HCT116 (cell line): ENCODE measurements around the gene REPS2. TPM values are rescaled to one million over a fixed set of nuclear protein-coding genes. Genes with fewer than 3 reads are reported as not detected.

ENCODE experiments used
- ATAC-seq: fragments of 200-7000 bp; cut with Tn5 transposase; 2 replicates; pipeline ENCODE4 v1.9.1; 2020; ENCODE audit warnings: mild to moderate bottlenecking, moderate library complexity
- BruUV-seq: library from RNA; stranded (reverse); fragments of 400-500 nt; replicated peaks from 2 replicates; lab custom pipeline; 2021; lab: Mats Ljungman, UMichigan
- CTCF ChIA-PET: fragments of 300-600 bp; sonication (Branson Sonifier 250); formaldehyde crosslinking; loops from one replicate; lab custom pipeline; 2021; ENCODE audit warnings: antibody characterized with exemption; lab: Charles Lee
- POLR2A ChIA-PET: fragments of 300-600, 350-600 bp; sonication (Branson Sonifier 250); formaldehyde crosslinking; loops from one replicate; lab custom pipeline; 2021; ENCODE audit warnings: antibody characterized with exemption; lab: Charles Lee
- RAD21 ChIA-PET, 2 experiments: fragments of 300-600 bp; sonication (Branson Sonifier 250); formaldehyde crosslinking; loops; one replicate each; lab custom pipeline; 2023; ENCODE audit warnings: low total read pairs in 2 of 2; ENCODE audit not compliant: uncharacterized antibody in 2 of 2, unreplicated experiment in 2 of 2, low non-redundant PET in 1 of 2; lab: Charles Lee
- DNase-seq: peaks from one replicate; pipeline ENCODE4 v3.0.0-alpha.2; 2010; ENCODE audit warnings: low read depth, low spot score
- H2AFZ ChIP-seq: fragments of 200-600 bp; shearing (Covaris generic), sonication (generic); 2 replicates; pipeline ENCODE4 v1.6.1; 2017; ENCODE audit warnings: low read depth, mixed run types, mixed read lengths, antibody characterized with exemption, low read length; ENCODE audit not compliant: poor library complexity, severe bottlenecking
- H3K27ac ChIP-seq: 2 replicates; pipeline ENCODE4 v1.5.1; 2012; ENCODE audit warnings: low read depth, low read length
- H3K27me3 ChIP-seq: fragments of 200-600 bp; sonication (generic); 2 replicates; pipeline ENCODE4 v1.6.1; 2016; ENCODE audit warnings: mixed run types, low read length, mixed read lengths; ENCODE audit not compliant: insufficient read depth
- H3K36me3 ChIP-seq, 2 experiments: fragments of 200-500 bp in 1 of 2; fragments of 200-600 bp in 1 of 2; sonication (Bioruptor generic) in 1 of 2; sonication (generic) in 1 of 2; 2 replicates each; pipeline versions ENCODE4 v1.5.1 to v1.6.1; 2014 to 2016; ENCODE audit warnings: low read length in 2 of 2, inconsistent platforms in 1 of 2, mixed read lengths in 1 of 2, mixed run types in 1 of 2; ENCODE audit not compliant: insufficient read depth in 2 of 2, control insufficient read depth in 1 of 2
- H3K4me1 ChIP-seq, 2 experiments: fragments of 200-600 bp in 1 of 2; sonication (generic) in 1 of 2; 2 replicates each; pipeline versions ENCODE4 v1.5.1 to v1.6.1; 2012 to 2017; ENCODE audit warnings: low read length in 2 of 2, inconsistent platforms in 1 of 2, mild to moderate bottlenecking in 1 of 2, mixed read lengths in 1 of 2, mixed run types in 1 of 2, moderate library complexity in 1 of 2; ENCODE audit not compliant: insufficient read depth in 2 of 2, control insufficient read depth in 1 of 2
- H3K4me2 ChIP-seq: fragments of 200-600 bp; sonication (generic); 2 replicates; pipeline ENCODE4 v1.6.1; 2017; ENCODE audit warnings: mixed run types, low read length, mixed read lengths
- H3K4me3 ChIP-seq, 2 experiments: fragments of 200-600 bp in 1 of 2; sonication (generic) in 1 of 2; replicated peaks in 1 of 2; 2 replicates each; pipeline ENCODE4 v1.5.1; 2011 to 2016; ENCODE audit warnings: low read length in 2 of 2, control low read depth in 1 of 2, low read depth in 1 of 2, mild to moderate bottlenecking in 1 of 2, mixed read lengths in 1 of 2, mixed run types in 1 of 2
- H3K79me2 ChIP-seq: fragments of 200-600 bp; sonication (generic); 2 replicates; pipeline ENCODE4 v1.6.1; 2017; ENCODE audit warnings: mild to moderate bottlenecking, mixed run types, low read length, moderate library complexity, mixed read lengths; ENCODE audit not compliant: insufficient read depth
- H3K9ac ChIP-seq: fragments of 200-600 bp; sonication (generic); 2 replicates; pipeline ENCODE4 v1.6.1; 2016; ENCODE audit warnings: low read length, mixed read lengths
- H3K9me2 ChIP-seq: fragments of 200-600 bp; sonication (generic), shearing (Covaris generic); 2 replicates; pipeline ENCODE4 v1.6.1; 2017; ENCODE audit warnings: mixed run types, mild to moderate bottlenecking, moderate library complexity; ENCODE audit not compliant: insufficient read depth
- H3K9me3 ChIP-seq, 2 experiments: fragments of 200-500 bp in 1 of 2; fragments of 200-600 bp in 1 of 2; sonication (Bioruptor generic) in 1 of 2; sonication (generic) in 1 of 2; 2 replicates each; pipeline ENCODE4 v1.6.1; 2014 to 2017; ENCODE audit warnings: low read length in 2 of 2, mixed read lengths in 2 of 2, inconsistent platforms in 1 of 2, low read depth in 1 of 2, mild to moderate bottlenecking in 1 of 2, mixed run types in 1 of 2, moderate library complexity in 1 of 2; ENCODE audit not compliant: control insufficient read depth in 1 of 2, insufficient read depth in 1 of 2
- H4K20me1 ChIP-seq: fragments of 200-600 bp; sonication (generic), shearing (Covaris generic); 2 replicates; pipeline ENCODE4 v1.6.1; 2017; ENCODE audit warnings: mixed run types, mild to moderate bottlenecking, moderate library complexity; ENCODE audit not compliant: insufficient read depth
- EGR1 ChIP-seq: IDR thresholded peaks from 2 replicates; pipeline ENCODE4 v1.6.1; 2012; ENCODE audit warnings: low read depth
- FOSL1 ChIP-seq: IDR thresholded peaks from 2 replicates; pipeline ENCODE4 v1.6.1; 2012; ENCODE audit warnings: low read depth
- JUND ChIP-seq: IDR thresholded peaks from 2 replicates; pipeline ENCODE4 v1.6.1; 2012
- POLR2A ChIP-seq: IDR thresholded peaks from 2 replicates; pipeline ENCODE4 v1.7.0; 2011; ENCODE audit warnings: borderline replicate concordance; ENCODE audit not compliant: insufficient read depth, insufficient read length; ENCODE audit errors: extremely low read depth
- POLR2AphosphoS5 ChIP-seq: IDR thresholded peaks from 2 replicates; pipeline ENCODE4 v1.6.1; 2011; ENCODE audit warnings: mild to moderate bottlenecking, low read depth, low read length, moderate library complexity
- RAD21 ChIP-seq: IDR thresholded peaks from 2 replicates; pipeline ENCODE4 v1.6.1; 2012; ENCODE audit warnings: low read depth, mild to moderate bottlenecking
- SRF ChIP-seq: IDR thresholded peaks from 2 replicates; pipeline ENCODE4 v1.6.1; 2012; ENCODE audit warnings: low read depth
- YY1 ChIP-seq: IDR thresholded peaks from 2 replicates; pipeline ENCODE4 v1.6.1; 2011; ENCODE audit warnings: low read length, low read depth, moderate library complexity, mild to moderate bottlenecking; ENCODE audit not compliant: insufficient replicate concordance; ENCODE audit errors: extremely low read depth
- ZNF274 ChIP-seq: fragments of 200-500 bp; sonication (Bioruptor generic); IDR thresholded peaks from 2 replicates; pipeline ENCODE4 v1.6.1; 2014; ENCODE audit warnings: mild to moderate bottlenecking, low read depth, low read length, inconsistent platforms
- intact Hi-C: fragments of 100-400 bp; cut with micrococcal nuclease; formaldehyde crosslinking; loops from 2 replicates; pipeline ENCODE4 v1.10.0; 2022
- total RNA-seq: library from RNA; stranded (reverse); gene quantifications from one replicate; pipeline ENCODE4 v1.2.1, GENCODE V29; 2021; ENCODE audit not compliant: unreplicated experiment
- TF ChIP-seq, protein P1 (sequence below): IDR thresholded peaks from 2 replicates; pipeline ENCODE4 v1.6.1; 2011; ENCODE audit warnings: mild to moderate bottlenecking, low read length, moderate library complexity; ENCODE audit not compliant: insufficient replicate concordance; ENCODE audit errors: extremely low read depth

Gene REPS2
- total RNA-seq, 1 experiment from 2014 or later: 4.5 TPM

GRCh38 chrX:17170973-17171372, 224.5 kb downstream of the REPS2 start:
- Histone ChIP-seq H3K4me3 (no peak overlapping the region), H3K9me2 (no peaks in the 10 kb centered on the region), H3K27me3 (no peaks in the 10 kb centered on the region), H2AFZ (no peak overlapping the region), H3K36me3 (no peaks in the 10 kb centered on the region), H3K9ac (no peak overlapping the region), H3K4me2 (no peak overlapping the region), H3K4me1 (no peaks in the 10 kb centered on the region), H4K20me1 (no peaks in the 10 kb centered on the region), H3K27ac (no peak overlapping the region), H3K9me3 (no peaks in the 10 kb centered on the region), H3K79me2 (no peaks in the 10 kb centered on the region)
- BruUV-seq: no TSS peak
- DNase-seq (no peak), ATAC-seq (no peak)
- POLR2A ChIA-PET: no interaction called here
- intact Hi-C loops: no loop called here
- TF ChIP-seq EGR1 (no peak), JUND (no peak), SRF (no peak), POLR2A (no peak), YY1 (no peak), POLR2AphosphoS5 (no peak), FOSL1 (no peak), ZNF274 (no peak), RAD21 (no peak)
- TF ChIP-seq, protein P1, sequence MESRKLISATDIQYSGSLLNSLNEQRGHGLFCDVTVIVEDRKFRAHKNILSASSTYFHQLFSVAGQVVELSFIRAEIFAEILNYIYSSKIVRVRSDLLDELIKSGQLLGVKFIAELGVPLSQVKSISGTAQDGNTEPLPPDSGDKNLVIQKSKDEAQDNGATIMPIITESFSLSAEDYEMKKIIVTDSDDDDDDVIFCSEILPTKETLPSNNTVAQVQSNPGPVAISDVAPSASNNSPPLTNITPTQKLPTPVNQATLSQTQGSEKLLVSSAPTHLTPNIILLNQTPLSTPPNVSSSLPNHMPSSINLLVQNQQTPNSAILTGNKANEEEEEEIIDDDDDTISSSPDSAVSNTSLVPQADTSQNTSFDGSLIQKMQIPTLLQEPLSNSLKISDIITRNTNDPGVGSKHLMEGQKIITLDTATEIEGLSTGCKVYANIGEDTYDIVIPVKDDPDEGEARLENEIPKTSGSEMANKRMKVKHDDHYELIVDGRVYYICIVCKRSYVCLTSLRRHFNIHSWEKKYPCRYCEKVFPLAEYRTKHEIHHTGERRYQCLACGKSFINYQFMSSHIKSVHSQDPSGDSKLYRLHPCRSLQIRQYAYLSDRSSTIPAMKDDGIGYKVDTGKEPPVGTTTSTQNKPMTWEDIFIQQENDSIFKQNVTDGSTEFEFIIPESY: no peak
- RAD21 ChIA-PET: no interaction called here
- CTCF ChIA-PET: no interaction called here
